Fibroblast of lung (primary cell): ENCODE data around the gene UGDH. TPM values are rescaled to one million over a fixed set of nuclear protein-coding genes. Genes with fewer than 3 reads are reported as not detected.

Experiments used
- DNase-seq, 2 donors: peaks; one replicate each; pipeline versions ENCODE4 v3.0.0 to v3.0.0-alpha.2; 2010; ENCODE audit warnings: low read depth in 2 of 2
- H2AFZ ChIP-seq: 2 replicates; pipeline ENCODE4 v1.5.1; 2012; ENCODE audit warnings: low read length, control low read depth, inconsistent platforms
- H3K27ac ChIP-seq: 2 replicates; pipeline ENCODE4 v1.5.1; 2011; ENCODE audit warnings: low read length, control low read depth; ENCODE audit not compliant: insufficient read depth
- H3K27me3 ChIP-seq: 2 replicates; pipeline ENCODE4 v1.5.1; 2011; ENCODE audit warnings: mild to moderate bottlenecking, low read length; ENCODE audit not compliant: control insufficient read depth, insufficient read depth
- H3K36me3 ChIP-seq: 2 replicates; pipeline ENCODE4 v1.5.1; 2011; ENCODE audit warnings: low read length; ENCODE audit not compliant: control insufficient read depth, insufficient read depth
- H3K4me1 ChIP-seq: 2 replicates; pipeline ENCODE4 v1.5.1; 2011; ENCODE audit warnings: low read length; ENCODE audit not compliant: control insufficient read depth, insufficient read depth; ENCODE audit errors: extremely low read depth
- H3K4me2 ChIP-seq: 2 replicates; pipeline ENCODE4 v1.5.1; 2011; ENCODE audit warnings: low read length, control low read depth; ENCODE audit not compliant: insufficient read depth; ENCODE audit errors: extremely low read depth
- H3K4me3 ChIP-seq, 4 experiments: fragments of 200-600 bp in 1 of 4; sonication (generic) in 1 of 4; replicated peaks in 1 of 4; 2 replicates each; pipeline ENCODE4 v1.5.1; 2011 to 2016; ENCODE audit warnings: low read length in 4 of 4, low read depth in 3 of 4, mild to moderate bottlenecking in 3 of 4, control low read depth in 2 of 4, inconsistent platforms in 1 of 4, mixed read lengths in 1 of 4; ENCODE audit not compliant: insufficient read depth in 1 of 4; ENCODE audit errors: control extremely low read depth in 1 of 4
- H3K79me2 ChIP-seq: 2 replicates; pipeline ENCODE4 v1.5.1; 2012; ENCODE audit warnings: mild to moderate bottlenecking, low read length, inconsistent platforms; ENCODE audit not compliant: control insufficient read depth, insufficient read depth
- H3K9ac ChIP-seq: 2 replicates; pipeline ENCODE4 v1.5.1; 2011; ENCODE audit warnings: mild to moderate bottlenecking, low read length, control low read depth; ENCODE audit not compliant: insufficient read depth
- H3K9me3 ChIP-seq: 2 replicates; pipeline ENCODE4 v1.5.1; 2012; ENCODE audit warnings: low read depth, low read length; ENCODE audit not compliant: control insufficient read depth, insufficient read depth
- H4K20me1 ChIP-seq: 2 replicates; pipeline ENCODE4 v1.5.1; 2011; ENCODE audit warnings: low read length; ENCODE audit not compliant: control insufficient read depth, insufficient read depth; ENCODE audit errors: extremely low read depth
- CTCF ChIP-seq, 2 donors: IDR thresholded peaks in 1 of 2; conservative IDR thresholded peaks in 1 of 2; 1 replicate in 1 of 2; 2 replicates in 1 of 2; pipeline ENCODE4 v1.5.1; 2011 to 2012; ENCODE audit warnings: low read length in 2 of 2, control low read depth in 1 of 2, inconsistent platforms in 1 of 2, low read depth in 1 of 2, mild to moderate bottlenecking in 1 of 2
- EZH2 ChIP-seq: IDR thresholded peaks from 2 replicates; pipeline ENCODE4 v1.5.1; 2012; ENCODE audit warnings: low read length, control low read depth, mild to moderate bottlenecking; ENCODE audit errors: missing control alignments
- polyA plus RNA-seq, 2 donors: library from polyadenylated mRNA; depleted of rRNA in 1 of 2; stranded (reverse) in 1 of 2; unstranded in 1 of 2; fragments of >200 nt; gene quantifications; 2 replicates each; pipeline ENCODE4 v1.2.1, GENCODE V29; 2011 to 2012; ENCODE audit warnings: missing spikeins in 1 of 2
- total RNA-seq: library from RNA; depleted of rRNA; stranded (reverse); fragments of >200 nt; gene quantifications from 2 replicates; pipeline ENCODE4 v1.2.1, GENCODE V29; 2014

UGDH gene
- total and polyA plus RNA-seq, 2 donors (not counting 1 experiment from before 2014, with no cell fraction given) = 85.9 to 182 TPM

GRCh38 chr4:39502019-39502663, 25.1 kb downstream of the UGDH start:
- Histone ChIP-seq H3K79me2 (no peaks in the 10 kb centered on the region), H3K9ac (no peak overlapping the region), H3K27ac (peak overlapping the region; percentile 52), H3K4me1 (peaks cover 7% of the 10 kb centered on the region), H3K36me3 (peaks cover 14% of the 10 kb centered on the region), H3K4me2 (peak overlapping the region; percentile 46), H2AFZ (no peak overlapping the region), H3K27me3 (no peaks in the 10 kb centered on the region), H4K20me1 (no peaks in the 10 kb centered on the region), H3K4me3 (no peak overlapping the region), H3K9me3 (no peaks in the 10 kb centered on the region)
- DNase-seq = peak; percentile 70 to 88
- TF ChIP-seq CTCF (conservative IDR thresholded peaks at IDR 0.05 in 1 of 2, IDR thresholded peaks at IDR 0.05 in 1 of 2; ENCODE audit: low read depth in 1 of 2, low read length in 2 of 2) = no peak

GRCh38 chr4:39498727-39499020, 28.6 kb downstream of the UGDH start:
- no peak overlapping the region for H3K4me2 ChIP-seq
- TF ChIP-seq CTCF (conservative IDR thresholded peaks at IDR 0.05 in 1 of 2, IDR thresholded peaks at IDR 0.05 in 1 of 2; ENCODE audit: low read depth in 1 of 2, low read length in 2 of 2) = no peak
- TF ChIP-seq EZH2 = no peak
- H3K27me3 ChIP-seq = no peaks in the 10 kb centered on the region
- no peak overlapping the region for H3K9ac ChIP-seq
- no peak overlapping the region for H3K4me3 ChIP-seq
- H3K4me1 ChIP-seq = peaks cover 7% of the 10 kb centered on the region
- no peaks in the 10 kb centered on the region for H3K79me2 ChIP-seq
- no peaks in the 10 kb centered on the region for H3K9me3 ChIP-seq
- DNase-seq = no peak
- H2AFZ ChIP-seq = no peak overlapping the region
- H3K36me3 ChIP-seq = peaks cover 1% of the 10 kb centered on the region
- no peaks in the 10 kb centered on the region for H4K20me1 ChIP-seq
- H3K27ac ChIP-seq = no peak overlapping the region

GRCh38 chr4:39497909-39498726, 29.1 kb downstream of the UGDH start:
- Histone ChIP-seq H3K4me2 (no peak overlapping the region), H3K9me3 (no peaks in the 10 kb centered on the region), H3K4me1 (peaks cover 7% of the 10 kb centered on the region), H3K27ac (no peak overlapping the region), H4K20me1 (no peaks in the 10 kb centered on the region), H3K9ac (no peak overlapping the region), H3K27me3 (no peaks in the 10 kb centered on the region), H3K79me2 (no peaks in the 10 kb centered on the region), H3K36me3 (peaks cover 1% of the 10 kb centered on the region), H2AFZ (no peak overlapping the region), H3K4me3 (no peak overlapping the region)
- TF ChIP-seq EZH2 = no peak
- TF ChIP-seq CTCF (conservative IDR thresholded peaks at IDR 0.05 in 1 of 2, IDR thresholded peaks at IDR 0.05 in 1 of 2; ENCODE audit: low read depth in 1 of 2, low read length in 2 of 2) = no peak
- DNase-seq = peak in 1 of 2 donors; percentile 37
